GM12878 (cell line): ENCODE results near the gene ZNF600. TPM values are rescaled to one million over a fixed set of nuclear protein-coding genes. Genes with fewer than 3 reads are reported as not detected.
"Not testable (repeated sequence)": the region's sequence is repeated elsewhere in the genome, so short reads cannot be mapped to it uniquely, and the experiment has no call there.

Experiments
- ATAC-seq: fragments of 200-7000 bp; cut with Tn5 transposase; 3 replicates; pipeline ENCODE4 v1.9.1; 2020; ENCODE audit warnings: mild to moderate bottlenecking, moderate library complexity
- BruUV-seq: library from RNA; stranded (reverse); fragments of 400-500 nt; replicated peaks from 2 replicates; lab custom pipeline; 2021; lab: Mats Ljungman, UMichigan
- CTCF ChIA-PET: fragments of 300-600 bp; sonication (Branson Sonifier 250); formaldehyde crosslinking; extraction: SDS; loops from one replicate; lab custom pipeline; 2021; ENCODE audit warnings: inconsistent platforms; lab: Yijun Ruan, JAX
- POLR2A ChIA-PET: fragments of 350-600 bp; formaldehyde crosslinking; extraction: SDS; loops from one replicate; lab custom pipeline; 2021; ENCODE audit warnings: inconsistent platforms; lab: Charles Lee
- RAD21 ChIA-PET: fragments of 300-600 bp; sonication (Branson Sonifier 250); formaldehyde crosslinking; loops from one replicate; lab custom pipeline; 2023; ENCODE audit warnings: antibody characterized with exemption; ENCODE audit not compliant: unreplicated experiment; lab: Charles Lee
- SMC1A ChIA-PET: fragments of 300-600 bp; sonication (Branson Sonifier 250); formaldehyde crosslinking; loops from one replicate; lab custom pipeline; 2023; ENCODE audit not compliant: unreplicated experiment, uncharacterized antibody; lab: Charles Lee
- DNase-seq: peaks from one replicate; pipeline ENCODE4 v3.0.0-alpha.2; 2011; ENCODE audit warnings: low read depth, low spot score
- FAIRE-seq: peaks from 3 replicates; lab custom pipeline; 2011; peaks lifted over from hg19 to GRCh38; lab: Jason Lieb, UNC
- H2AFZ ChIP-seq: 2 replicates; pipeline ENCODE4 v1.6.0; 2011; ENCODE audit warnings: low read depth, low read length, control low read depth; ENCODE audit not compliant: control insufficient read depth
- H3K27ac ChIP-seq: 2 replicates; pipeline ENCODE4 v1.5.1; 2011; ENCODE audit warnings: control low read depth; ENCODE audit not compliant: control insufficient read depth, insufficient read depth
- H3K27me3 ChIP-seq, 2 experiments: replicated peaks in 1 of 2; 2 replicates each; pipeline versions ENCODE4 v1.6.0 to v1.6.1; 2011; ENCODE audit warnings: low read length in 1 of 2; ENCODE audit not compliant: control insufficient read depth in 2 of 2, insufficient read depth in 2 of 2
- H3K36me3 ChIP-seq, 2 experiments: 2 replicates each; pipeline ENCODE4 v1.5.1; 2011; ENCODE audit warnings: low read length in 1 of 2; ENCODE audit not compliant: control insufficient read depth in 2 of 2, insufficient read depth in 2 of 2
- H3K4me1 ChIP-seq: 2 replicates; pipeline ENCODE4 v1.6.1; 2011; ENCODE audit warnings: mild to moderate bottlenecking, low read length, moderate library complexity, mixed read lengths; ENCODE audit not compliant: control insufficient read depth, insufficient read depth
- H3K4me2 ChIP-seq: 2 replicates; pipeline ENCODE4 v1.6.0; 2011; ENCODE audit warnings: control low read depth; ENCODE audit not compliant: control insufficient read depth, insufficient read depth
- H3K4me3 ChIP-seq: fragments of 200-600 bp; sonication (generic); 2 replicates; pipeline ENCODE4 v1.5.1; 2016
- H3K79me2 ChIP-seq: 2 replicates; pipeline ENCODE4 v1.6.0; 2011; ENCODE audit warnings: low read length; ENCODE audit not compliant: control insufficient read depth, insufficient read depth
- H3K9ac ChIP-seq: 2 replicates; pipeline ENCODE4 v1.8.0; 2011; ENCODE audit warnings: low read length, control low read depth, mixed read lengths; ENCODE audit not compliant: control insufficient read depth, insufficient read depth
- H3K9me3 ChIP-seq: replicated peaks from 3 replicates; pipeline ENCODE4 v1.5.1; 2011; ENCODE audit warnings: mild to moderate bottlenecking, low read length; ENCODE audit not compliant: control insufficient read depth, insufficient read depth
- H4K20me1 ChIP-seq: 2 replicates; pipeline ENCODE4 v1.6.0; 2011; ENCODE audit not compliant: control insufficient read depth, insufficient read depth
- ASH2L ChIP-seq: fragments of 300-600, 200-600 bp; sonication (generic); IDR thresholded peaks from 2 replicates; pipeline ENCODE4 v1.6.1; 2017; ENCODE audit warnings: low read depth, mild to moderate bottlenecking, borderline replicate concordance
- CHD4 ChIP-seq: fragments of 200-600 bp; sonication (generic); IDR thresholded peaks from 2 replicates; pipeline ENCODE4 v1.6.1; 2016; ENCODE audit warnings: mild to moderate bottlenecking
- KLF5 ChIP-seq: fragments of 450-650 bp; IDR thresholded peaks from 2 replicates; pipeline ENCODE4 v1.6.1; 2014; ENCODE audit warnings: mild to moderate bottlenecking; ENCODE audit not compliant: partially characterized antibody
- LARP7 ChIP-seq: fragments of 450-650 bp; IDR thresholded peaks from 2 replicates; pipeline ENCODE4 v1.6.1; 2017; ENCODE audit warnings: mild to moderate bottlenecking
- MYC ChIP-seq: IDR thresholded peaks from 2 replicates; pipeline ENCODE4 v1.6.1; 2011; ENCODE audit warnings: mild to moderate bottlenecking, low read length, moderate library complexity, inconsistent platforms; ENCODE audit not compliant: insufficient read depth, insufficient replicate concordance, insufficient read length, severe bottlenecking
- NR2F1 ChIP-seq: fragments of 450-650 bp; conservative IDR thresholded peaks from 2 replicates; pipeline ENCODE4 v1.6.1; 2017; ENCODE audit warnings: mild to moderate bottlenecking
- PBX3 ChIP-seq: IDR thresholded peaks from 2 replicates; pipeline ENCODE4 v1.6.1; 2011; ENCODE audit warnings: mild to moderate bottlenecking, low read depth, low read length, moderate library complexity; ENCODE audit not compliant: insufficient replicate concordance
- POLR2A ChIP-seq: IDR thresholded peaks from 2 replicates; pipeline ENCODE4 v1.6.1; 2011; ENCODE audit warnings: low read depth, mild to moderate bottlenecking, low read length
- STAT3 ChIP-seq: IDR thresholded peaks from 2 replicates; pipeline ENCODE4 v1.6.1; 2011; ENCODE audit warnings: low read depth, low read length, improper control_type of control experiment
- SUZ12 ChIP-seq: fragments of 200-600 bp; sonication (generic); IDR thresholded peaks from one replicate; pipeline ENCODE4 v1.6.1; 2018; ENCODE audit warnings: antibody characterized with exemption, mild to moderate bottlenecking; ENCODE audit not compliant: unreplicated experiment
- ZNF207 ChIP-seq: fragments of 450-650 bp; IDR thresholded peaks from 2 replicates; pipeline ENCODE4 v1.6.1; 2014; ENCODE audit warnings: antibody characterized with exemption, mild to moderate bottlenecking, borderline replicate concordance
- WGBS: methylation state at CpG from one replicate; pipeline ENCODE4 v1.1.6; 2016; ENCODE audit warnings: low lambda C conversion rate; ENCODE audit not compliant: insufficient replicate concordance, insufficient coverage; ENCODE audit errors: missing lambda C conversion rate; 5-methylcytosine and 5-hydroxymethylcytosine counted together
- in situ Hi-C: fragments of 300-500 bp; cut with MboI; formaldehyde crosslinking; loops from 9 replicates; pipeline ENCODE4 v1.14.3; 2018; ENCODE audit warnings: mixed read lengths
- intact Hi-C: fragments of 100-400 bp; cut with micrococcal nuclease; formaldehyde crosslinking; loops from one replicate; pipeline ENCODE4 v1.14.2; 2022; ENCODE audit not compliant: unreplicated experiment
- polyA plus RNA-seq, 11 experiments: library from polyadenylated mRNA; depleted of rRNA in 4 of 11; unstranded in 6 of 11; stranded (reverse) in 5 of 11; fragments of >200 nt; fragmentation: Nextera tagmentation in 4 of 11; fragmentation: Illumina TruSeq in 1 of 11; extraction: Ambion mirVana in 4 of 11; extraction: Trizol in 1 of 11; gene quantifications; 1 replicate in 1 of 11; 2 replicates in 10 of 11; pipeline versions ENCODE4 v1.2.1 to v1.2.3, GENCODE V29; 2011 to 2016; ENCODE audit warnings: inconsistent platforms in 2 of 11, missing spikeins in 2 of 11, low read depth in 1 of 11
- total RNA-seq, 4 experiments: library from RNA; depleted of rRNA in 3 of 4; stranded (reverse); fragments of >200 nt in 3 of 4; fragmentation: Illumina TruSeq in 1 of 4; extraction: Trizol in 1 of 4; gene quantifications; 2 replicates each; pipeline versions ENCODE4 v1.2.1 to v1.2.3, GENCODE V29; 2013 to 2021
- TF ChIP-seq, protein P1 (sequence below): fragments of 450-650 bp; IDR thresholded peaks from 2 replicates; pipeline ENCODE4 v1.6.1; 2016; ENCODE audit warnings: mild to moderate bottlenecking, moderate library complexity, borderline replicate concordance

Gene ZNF600
- total and polyA plus RNA-seq, 10 of the 15 experiments (the other 5 are each of a cell fraction or from before 2014, with no cell fraction given) = 9.5 to 25.6 (median 11.9) TPM

GRCh38 chr19:52726051-52726450, 60.5 kb downstream of the ZNF600 start:
- H3K36me3 ChIP-seq = peaks cover 0 to 11% of the 10 kb centered on the region in 2 experiments; a peak in 2 of 4 replicates
- H3K4me2 ChIP-seq, in situ Hi-C loops, RAD21 ChIA-PET, BruUV-seq, H2AFZ ChIP-seq, FAIRE-seq, H3K4me3 ChIP-seq, H3K9ac ChIP-seq, CTCF ChIA-PET, H3K79me2 ChIP-seq, H4K20me1 ChIP-seq, H3K4me1 ChIP-seq, H3K9me3 ChIP-seq, DNase-seq, SMC1A ChIA-PET, H3K27me3 ChIP-seq, H3K27ac ChIP-seq, intact Hi-C loops, ATAC-seq: not testable (repeated sequence)
- POLR2A ChIA-PET = interaction anchor here (0.6 kb wide), 1 partner anchor 14 kb away, joined by 3 read pairs; no protein-coding TSS in a partner anchor
- WGBS = 98% methylated on average over 16 of the region's 16 CpGs

DNA sequence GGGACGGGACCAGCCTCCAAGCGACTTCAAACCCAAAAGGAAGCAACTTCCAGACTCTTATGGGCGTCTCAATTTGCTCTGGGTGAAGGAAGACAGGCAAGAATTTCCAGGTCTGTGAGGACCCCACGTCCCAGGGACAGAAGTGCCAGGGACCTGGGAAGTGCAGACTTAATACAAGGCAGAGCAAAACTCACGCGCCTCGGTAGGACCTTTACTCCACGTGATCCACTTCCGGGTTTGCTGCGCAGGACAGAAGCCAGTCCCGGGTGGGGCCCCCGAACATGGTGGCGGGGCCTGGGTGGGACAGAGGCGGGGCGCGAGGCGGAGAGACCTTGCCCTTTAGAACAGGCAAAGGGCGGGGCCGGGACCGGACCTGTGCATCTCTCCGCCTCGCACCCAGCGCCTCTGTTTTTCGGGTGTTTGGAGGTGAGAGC, 61.0 kb downstream of the ZNF600 start:
- DNase-seq = no peak
- in situ Hi-C loops = no loop called here
- SMC1A ChIA-PET = no interaction called here
- no peaks in the 10 kb centered on the region for H3K27me3 ChIP-seq
- H3K79me2 ChIP-seq = no peaks in the 10 kb centered on the region
- CTCF ChIA-PET = no interaction called here
- no peaks in the 10 kb centered on the region for H3K4me1 ChIP-seq
- H3K4me2 ChIP-seq = no peak overlapping the region
- peaks cover 0 to 11% of the 10 kb centered on the region in 2 experiments; a peak in 2 of 4 replicates for H3K36me3 ChIP-seq
- ATAC-seq = no peak
- H3K9ac ChIP-seq = no peak overlapping the region
- RAD21 ChIA-PET = no interaction called here
- H3K27ac ChIP-seq = no peak overlapping the region
- POLR2A ChIA-PET = no interaction called here
- intact Hi-C loops = no loop called here
- H2AFZ ChIP-seq = no peak overlapping the region
- peaks cover 7% of the 10 kb centered on the region for H3K9me3 ChIP-seq
- no TSS peak for BruUV-seq
- H3K4me3 ChIP-seq = no peak overlapping the region
- FAIRE-seq = no peak
- no peaks in the 10 kb centered on the region for H4K20me1 ChIP-seq
- WGBS = 98% methylated on average over 14 of the region's 24 CpGs
- TF ChIP-seq SUZ12 (no peak), NR2F1 (no peak), POLR2A (no peak), CHD4 (no peak), KLF5 (no peak), LARP7 (no peak), PBX3 (no peak), ZNF207 (no peak), MYC (no peak), STAT3 (no peak), ASH2L (no peak)
- TF ChIP-seq, protein P1, sequence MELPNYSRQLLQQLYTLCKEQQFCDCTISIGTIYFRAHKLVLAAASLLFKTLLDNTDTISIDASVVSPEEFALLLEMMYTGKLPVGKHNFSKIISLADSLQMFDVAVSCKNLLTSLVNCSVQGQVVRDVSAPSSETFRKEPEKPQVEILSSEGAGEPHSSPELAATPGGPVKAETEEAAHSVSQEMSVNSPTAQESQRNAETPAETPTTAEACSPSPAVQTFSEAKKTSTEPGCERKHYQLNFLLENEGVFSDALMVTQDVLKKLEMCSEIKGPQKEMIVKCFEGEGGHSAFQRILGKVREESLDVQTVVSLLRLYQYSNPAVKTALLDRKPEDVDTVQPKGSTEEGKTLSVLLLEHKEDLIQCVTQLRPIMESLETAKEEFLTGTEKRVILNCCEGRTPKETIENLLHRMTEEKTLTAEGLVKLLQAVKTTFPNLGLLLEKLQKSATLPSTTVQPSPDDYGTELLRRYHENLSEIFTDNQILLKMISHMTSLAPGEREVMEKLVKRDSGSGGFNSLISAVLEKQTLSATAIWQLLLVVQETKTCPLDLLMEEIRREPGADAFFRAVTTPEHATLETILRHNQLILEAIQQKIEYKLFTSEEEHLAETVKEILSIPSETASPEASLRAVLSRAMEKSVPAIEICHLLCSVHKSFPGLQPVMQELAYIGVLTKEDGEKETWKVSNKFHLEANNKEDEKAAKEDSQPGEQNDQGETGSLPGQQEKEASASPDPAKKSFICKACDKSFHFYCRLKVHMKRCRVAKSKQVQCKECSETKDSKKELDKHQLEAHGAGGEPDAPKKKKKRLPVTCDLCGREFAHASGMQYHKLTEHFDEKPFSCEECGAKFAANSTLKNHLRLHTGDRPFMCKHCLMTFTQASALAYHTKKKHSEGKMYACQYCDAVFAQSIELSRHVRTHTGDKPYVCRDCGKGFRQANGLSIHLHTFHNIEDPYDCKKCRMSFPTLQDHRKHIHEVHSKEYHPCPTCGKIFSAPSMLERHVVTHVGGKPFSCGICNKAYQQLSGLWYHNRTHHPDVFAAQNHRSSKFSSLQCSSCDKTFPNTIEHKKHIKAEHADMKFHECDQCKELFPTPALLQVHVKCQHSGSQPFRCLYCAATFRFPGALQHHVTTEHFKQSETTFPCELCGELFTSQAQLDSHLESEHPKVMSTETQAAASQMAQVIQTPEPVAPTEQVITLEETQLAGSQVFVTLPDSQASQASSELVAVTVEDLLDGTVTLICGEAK = no peak
